ENCODE data around the gene RSPH6A.

DNA sequence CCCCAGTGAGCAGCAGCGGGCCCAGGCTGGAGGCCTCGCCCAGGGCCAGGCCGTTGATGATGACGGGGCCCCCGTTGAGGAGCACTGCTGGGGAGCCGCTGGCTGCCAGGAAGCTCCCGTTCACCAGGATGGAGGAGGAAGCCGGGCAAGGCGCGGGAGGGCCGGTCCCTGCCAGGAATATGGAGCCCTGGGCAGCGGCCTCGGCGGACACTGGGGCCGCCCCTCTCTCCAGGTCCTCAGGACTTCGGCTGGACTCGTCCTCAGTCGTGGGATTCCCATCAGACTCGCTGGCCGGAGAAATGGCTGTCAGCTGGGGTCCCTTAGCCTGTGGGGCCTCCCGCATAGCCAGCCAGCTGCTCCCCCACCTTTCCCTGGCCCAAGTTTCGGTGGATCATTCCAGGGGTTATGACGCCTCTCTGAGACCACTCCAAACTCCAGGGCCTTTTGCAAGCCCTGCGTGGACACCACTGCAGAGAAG, 48.2 kb downstream of the RSPH6A start:
- TF ChIP-seq, protein P1, sequence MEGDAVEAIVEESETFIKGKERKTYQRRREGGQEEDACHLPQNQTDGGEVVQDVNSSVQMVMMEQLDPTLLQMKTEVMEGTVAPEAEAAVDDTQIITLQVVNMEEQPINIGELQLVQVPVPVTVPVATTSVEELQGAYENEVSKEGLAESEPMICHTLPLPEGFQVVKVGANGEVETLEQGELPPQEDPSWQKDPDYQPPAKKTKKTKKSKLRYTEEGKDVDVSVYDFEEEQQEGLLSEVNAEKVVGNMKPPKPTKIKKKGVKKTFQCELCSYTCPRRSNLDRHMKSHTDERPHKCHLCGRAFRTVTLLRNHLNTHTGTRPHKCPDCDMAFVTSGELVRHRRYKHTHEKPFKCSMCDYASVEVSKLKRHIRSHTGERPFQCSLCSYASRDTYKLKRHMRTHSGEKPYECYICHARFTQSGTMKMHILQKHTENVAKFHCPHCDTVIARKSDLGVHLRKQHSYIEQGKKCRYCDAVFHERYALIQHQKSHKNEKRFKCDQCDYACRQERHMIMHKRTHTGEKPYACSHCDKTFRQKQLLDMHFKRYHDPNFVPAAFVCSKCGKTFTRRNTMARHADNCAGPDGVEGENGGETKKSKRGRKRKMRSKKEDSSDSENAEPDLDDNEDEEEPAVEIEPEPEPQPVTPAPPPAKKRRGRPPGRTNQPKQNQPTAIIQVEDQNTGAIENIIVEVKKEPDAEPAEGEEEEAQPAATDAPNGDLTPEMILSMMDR (optimal IDR thresholded peaks at IDR 0.05 in 1 of 3, IDR thresholded peaks at IDR 0.05 in 1 of 3, conservative IDR thresholded peaks at IDR 0.05 in 1 of 3; ENCODE audit: extremely low read depth in 1 of 3, insufficient read depth in 2 of 3, low read length in 3 of 3), result no peak
- no peak for TF ChIP-seq EZH2 (IDR thresholded peaks at IDR 0.05; ENCODE audit: low read length)

Measured in keratinocyte (primary cell).